Measurements from ENCODE around the gene GNG2. TPM values are rescaled to one million over a fixed set of nuclear protein-coding genes. Genes with fewer than 3 reads are reported as not detected.

GNG2 gene
- total and polyA plus RNA-seq, 9 of the 15 experiments (the other 6 are each of a cell fraction or from before 2014, with no cell fraction given) = 0.18 TPM; not detected in 8

DNA sequence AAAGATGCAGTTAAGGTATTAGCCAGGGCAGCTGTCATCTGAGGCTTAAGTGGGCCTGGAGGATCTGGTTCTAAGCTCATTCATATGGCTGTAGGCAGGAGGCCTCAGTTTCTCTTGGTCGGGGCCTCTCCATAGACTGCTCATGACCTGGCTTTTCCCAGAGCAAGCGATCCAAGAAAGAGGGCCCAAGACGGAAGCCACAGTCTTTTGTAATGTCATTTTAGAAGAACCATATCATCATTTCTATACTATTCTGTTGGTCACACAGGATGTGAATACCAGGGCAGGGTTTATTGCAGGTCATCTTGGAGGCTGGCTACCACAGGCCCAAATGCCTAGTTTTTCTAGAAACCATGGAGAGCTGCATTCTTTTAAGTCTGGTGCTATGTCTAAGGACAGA is 47.7 kb downstream of the GNG2 start:
- H3K9me1 ChIP-seq (ENCODE audit: control insufficient read depth, insufficient read depth, low read length) = no peaks in the 10 kb centered on the region
- BruUV-seq (replicated peaks) = no TSS peak
- DNase-seq (ENCODE audit: extremely low read depth in 1 of 4, low spot score in 3 of 4) (no peak), FAIRE-seq (no peak), ATAC-seq (no peak)
- H3K79me2 ChIP-seq (ENCODE audit: control insufficient read depth, insufficient read depth, low read length) = no peaks in the 10 kb centered on the region
- CTCF ChIA-PET (ENCODE audit: low intra/inter-chr PET ratio) = no interaction called here
- TF ChIP-seq HNRNPLL (IDR thresholded peaks at IDR 0.05; ENCODE audit: low read depth, low read length, poor library complexity, severe bottlenecking) (no peak), DACH1 (IDR thresholded peaks at IDR 0.05; ENCODE audit: partially characterized antibody) (no peak), RBM15 (IDR thresholded peaks at IDR 0.05; ENCODE audit: insufficient read depth, low read length) (no peak)
- TF ChIP-seq, protein P1, sequence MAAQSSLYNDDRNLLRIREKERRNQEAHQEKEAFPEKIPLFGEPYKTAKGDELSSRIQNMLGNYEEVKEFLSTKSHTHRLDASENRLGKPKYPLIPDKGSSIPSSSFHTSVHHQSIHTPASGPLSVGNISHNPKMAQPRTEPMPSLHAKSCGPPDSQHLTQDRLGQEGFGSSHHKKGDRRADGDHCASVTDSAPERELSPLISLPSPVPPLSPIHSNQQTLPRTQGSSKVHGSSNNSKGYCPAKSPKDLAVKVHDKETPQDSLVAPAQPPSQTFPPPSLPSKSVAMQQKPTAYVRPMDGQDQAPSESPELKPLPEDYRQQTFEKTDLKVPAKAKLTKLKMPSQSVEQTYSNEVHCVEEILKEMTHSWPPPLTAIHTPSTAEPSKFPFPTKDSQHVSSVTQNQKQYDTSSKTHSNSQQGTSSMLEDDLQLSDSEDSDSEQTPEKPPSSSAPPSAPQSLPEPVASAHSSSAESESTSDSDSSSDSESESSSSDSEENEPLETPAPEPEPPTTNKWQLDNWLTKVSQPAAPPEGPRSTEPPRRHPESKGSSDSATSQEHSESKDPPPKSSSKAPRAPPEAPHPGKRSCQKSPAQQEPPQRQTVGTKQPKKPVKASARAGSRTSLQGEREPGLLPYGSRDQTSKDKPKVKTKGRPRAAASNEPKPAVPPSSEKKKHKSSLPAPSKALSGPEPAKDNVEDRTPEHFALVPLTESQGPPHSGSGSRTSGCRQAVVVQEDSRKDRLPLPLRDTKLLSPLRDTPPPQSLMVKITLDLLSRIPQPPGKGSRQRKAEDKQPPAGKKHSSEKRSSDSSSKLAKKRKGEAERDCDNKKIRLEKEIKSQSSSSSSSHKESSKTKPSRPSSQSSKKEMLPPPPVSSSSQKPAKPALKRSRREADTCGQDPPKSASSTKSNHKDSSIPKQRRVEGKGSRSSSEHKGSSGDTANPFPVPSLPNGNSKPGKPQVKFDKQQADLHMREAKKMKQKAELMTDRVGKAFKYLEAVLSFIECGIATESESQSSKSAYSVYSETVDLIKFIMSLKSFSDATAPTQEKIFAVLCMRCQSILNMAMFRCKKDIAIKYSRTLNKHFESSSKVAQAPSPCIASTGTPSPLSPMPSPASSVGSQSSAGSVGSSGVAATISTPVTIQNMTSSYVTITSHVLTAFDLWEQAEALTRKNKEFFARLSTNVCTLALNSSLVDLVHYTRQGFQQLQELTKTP (IDR thresholded peaks at IDR 0.05; ENCODE audit: low read depth in 1 of 2, partially characterized antibody in 2 of 2) = no peak
- no peaks in the 10 kb centered on the region for H3K4me1 ChIP-seq (replicated peaks in 1 of 2; ENCODE audit: control insufficient read depth in 2 of 2, insufficient read depth in 2 of 2, low read length in 2 of 2)
- no peaks in the 10 kb centered on the region for H3K36me3 ChIP-seq (ENCODE audit: control insufficient read depth, insufficient read depth, low read length)
- WGBS (ENCODE audit: insufficient coverage, low coverage, missing lambda C conversion rate) = 0% methylated on average over 3 of the region's 3 CpGs
- no peak overlapping the region for H3K4me3 ChIP-seq
- no peak overlapping the region for H3K27ac ChIP-seq (ENCODE audit: extremely low read depth, low read depth, low read length)
- no peak overlapping the region for H3K9ac ChIP-seq (ENCODE audit: insufficient read depth in 1 of 2, low read depth in 2 of 2, low read length in 2 of 2)
- no peaks in the 10 kb centered on the region for H4K20me1 ChIP-seq (replicated peaks; ENCODE audit: control insufficient read depth, insufficient read depth, low read length)
- H3K27me3 ChIP-seq (ENCODE audit: control insufficient read depth in 2 of 2, insufficient read depth in 2 of 2, low read length in 2 of 2) = no peaks in the 10 kb centered on the region
- POLR2A ChIA-PET = no interaction called here
- H2AFZ ChIP-seq (ENCODE audit: low read depth, low read length) = no peak overlapping the region
- H3K9me3 ChIP-seq (replicated peaks; ENCODE audit: control insufficient read depth, insufficient read depth, low read depth, low read length) = no peaks in the 10 kb centered on the region
- intact Hi-C loops (cut with micrococcal nuclease) = no loop called here
- H3K4me2 ChIP-seq (ENCODE audit: insufficient read depth, low read length) = no peak overlapping the region
- in situ Hi-C loops (cut with MboI) = no loop called here
